ENCODE data around the gene WDFY1. TPM values are rescaled to one million over a fixed set of nuclear protein-coding genes. Genes with fewer than 3 reads are reported as not detected.

Gene WDFY1
- total RNA-seq, 6 donors from 2014 or later, result 32.6 to 90.1 (median 41.2) TPM

Other genes with a start within 250 kb of the WDFY1 start
- 10 to 100 TPM in 4 of 6 donors, 1 to 10 TPM in 2; 2.1 to 23.2 (median 11.5) TPM for gene AP1S3, start 107.8 kb downstream of the WDFY1 start, total RNA-seq
- gene MRPL44, start 12.1 kb upstream of the WDFY1 start, total RNA-seq, result 10 to 100 TPM in 5 of 6 donors, 1 to 10 TPM in 1; 7.9 to 24.4 (median 22.5) TPM
- gene SERPINE2, start 94.0 kb upstream of the WDFY1 start, total RNA-seq, result 10 to 100 TPM in 1 of 6 donors, 1 to 10 TPM in 5; 1.0 to 11.7 (median 3.3) TPM